ENCODE data around the gene GZMB.

GRCh38 chr14:24597403-24597802, 36.6 kb downstream of the GZMB start:
- TF ChIP-seq CTCF (IDR thresholded peaks at IDR 0.05) (no peak), POLR2A (IDR thresholded peaks at IDR 0.05) (no peak), POLR2AphosphoS5 (IDR thresholded peaks at IDR 0.05) (no peak), EP300 (IDR thresholded peaks at IDR 0.05; ENCODE audit: low read depth) (no peak)
